Fibroblast of lung (primary cell): ENCODE measurements around the gene PARVG. TPM values are rescaled to one million over a fixed set of nuclear protein-coding genes. Genes with fewer than 3 reads are reported as not detected.

Experiments used
- DNase-seq, 2 donors: peaks; one replicate each; pipeline versions ENCODE4 v3.0.0 to v3.0.0-alpha.2; 2010; ENCODE audit warnings: low read depth in 2 of 2
- H2AFZ ChIP-seq: 2 replicates; pipeline ENCODE4 v1.5.1; 2012; ENCODE audit warnings: low read length, control low read depth, inconsistent platforms
- H3K27ac ChIP-seq: 2 replicates; pipeline ENCODE4 v1.5.1; 2011; ENCODE audit warnings: low read length, control low read depth; ENCODE audit not compliant: insufficient read depth
- H3K27me3 ChIP-seq: 2 replicates; pipeline ENCODE4 v1.5.1; 2011; ENCODE audit warnings: mild to moderate bottlenecking, low read length; ENCODE audit not compliant: control insufficient read depth, insufficient read depth
- H3K36me3 ChIP-seq: 2 replicates; pipeline ENCODE4 v1.5.1; 2011; ENCODE audit warnings: low read length; ENCODE audit not compliant: control insufficient read depth, insufficient read depth
- H3K4me1 ChIP-seq: 2 replicates; pipeline ENCODE4 v1.5.1; 2011; ENCODE audit warnings: low read length; ENCODE audit not compliant: control insufficient read depth, insufficient read depth; ENCODE audit errors: extremely low read depth
- H3K4me2 ChIP-seq: 2 replicates; pipeline ENCODE4 v1.5.1; 2011; ENCODE audit warnings: low read length, control low read depth; ENCODE audit not compliant: insufficient read depth; ENCODE audit errors: extremely low read depth
- H3K4me3 ChIP-seq, 4 experiments: fragments of 200-600 bp in 1 of 4; sonication (generic) in 1 of 4; replicated peaks in 1 of 4; 2 replicates each; pipeline ENCODE4 v1.5.1; 2011 to 2016; ENCODE audit warnings: low read length in 4 of 4, low read depth in 3 of 4, mild to moderate bottlenecking in 3 of 4, control low read depth in 2 of 4, inconsistent platforms in 1 of 4, mixed read lengths in 1 of 4; ENCODE audit not compliant: insufficient read depth in 1 of 4; ENCODE audit errors: control extremely low read depth in 1 of 4
- H3K79me2 ChIP-seq: 2 replicates; pipeline ENCODE4 v1.5.1; 2012; ENCODE audit warnings: mild to moderate bottlenecking, low read length, inconsistent platforms; ENCODE audit not compliant: control insufficient read depth, insufficient read depth
- H3K9ac ChIP-seq: 2 replicates; pipeline ENCODE4 v1.5.1; 2011; ENCODE audit warnings: mild to moderate bottlenecking, low read length, control low read depth; ENCODE audit not compliant: insufficient read depth
- H3K9me3 ChIP-seq: 2 replicates; pipeline ENCODE4 v1.5.1; 2012; ENCODE audit warnings: low read depth, low read length; ENCODE audit not compliant: control insufficient read depth, insufficient read depth
- H4K20me1 ChIP-seq: 2 replicates; pipeline ENCODE4 v1.5.1; 2011; ENCODE audit warnings: low read length; ENCODE audit not compliant: control insufficient read depth, insufficient read depth; ENCODE audit errors: extremely low read depth
- CTCF ChIP-seq, 2 donors: IDR thresholded peaks in 1 of 2; conservative IDR thresholded peaks in 1 of 2; 1 replicate in 1 of 2; 2 replicates in 1 of 2; pipeline ENCODE4 v1.5.1; 2011 to 2012; ENCODE audit warnings: low read length in 2 of 2, control low read depth in 1 of 2, inconsistent platforms in 1 of 2, low read depth in 1 of 2, mild to moderate bottlenecking in 1 of 2
- EZH2 ChIP-seq: IDR thresholded peaks from 2 replicates; pipeline ENCODE4 v1.5.1; 2012; ENCODE audit warnings: low read length, control low read depth, mild to moderate bottlenecking; ENCODE audit errors: missing control alignments
- polyA plus RNA-seq, 2 donors: library from polyadenylated mRNA; depleted of rRNA in 1 of 2; stranded (reverse) in 1 of 2; unstranded in 1 of 2; fragments of >200 nt; gene quantifications; 2 replicates each; pipeline ENCODE4 v1.2.1, GENCODE V29; 2011 to 2012; ENCODE audit warnings: missing spikeins in 1 of 2
- total RNA-seq: library from RNA; depleted of rRNA; stranded (reverse); fragments of >200 nt; gene quantifications from 2 replicates; pipeline ENCODE4 v1.2.1, GENCODE V29; 2014

Gene PARVG
- total and polyA plus RNA-seq, 2 donors (not counting 1 experiment from before 2014, with no cell fraction given) = not detected

GRCh38 chr22:44247923-44248892, 67.5 kb downstream of the PARVG start:
- Histone ChIP-seq H3K27ac (no peak overlapping the region), H3K4me3 (no peak overlapping the region), H3K4me2 (no peak overlapping the region), H3K27me3 (no peaks in the 10 kb centered on the region), H3K4me1 (no peaks in the 10 kb centered on the region), H3K9me3 (no peaks in the 10 kb centered on the region), H3K79me2 (no peaks in the 10 kb centered on the region), H2AFZ (no peak overlapping the region), H3K36me3 (no peaks in the 10 kb centered on the region), H3K9ac (no peak overlapping the region), H4K20me1 (no peaks in the 10 kb centered on the region)
- no peak for DNase-seq
- TF ChIP-seq EZH2 (no peak), CTCF (conservative IDR thresholded peaks at IDR 0.05 in 1 of 2, IDR thresholded peaks at IDR 0.05 in 1 of 2; ENCODE audit: low read depth in 1 of 2, low read length in 2 of 2) (no peak)

- Histone ChIP-seq H3K9ac (no peak overlapping the region), H3K9me3 (no peaks in the 10 kb centered on the region), H4K20me1 (no peaks in the 10 kb centered on the region), H3K4me2 (no peak overlapping the region), H3K36me3 (no peaks in the 10 kb centered on the region), H3K27ac (no peak overlapping the region), H3K79me2 (no peaks in the 10 kb centered on the region), H3K4me1 (no peaks in the 10 kb centered on the region), H3K27me3 (no peaks in the 10 kb centered on the region), H2AFZ (no peak overlapping the region), H3K4me3 (no peak overlapping the region)
- no peak for TF ChIP-seq EZH2
- no peak for TF ChIP-seq CTCF (conservative IDR thresholded peaks at IDR 0.05 in 1 of 2, IDR thresholded peaks at IDR 0.05 in 1 of 2; ENCODE audit: low read depth in 1 of 2, low read length in 2 of 2)
- no peak for DNase-seq
Observed at GRCh38 chr22:44248926-44249325, 68.2 kb downstream of the PARVG start.

- Histone ChIP-seq H3K4me2 (no peak overlapping the region), H2AFZ (no peak overlapping the region), H3K9me3 (no peaks in the 10 kb centered on the region), H3K4me1 (no peaks in the 10 kb centered on the region), H3K27me3 (no peaks in the 10 kb centered on the region), H3K79me2 (no peaks in the 10 kb centered on the region), H3K36me3 (no peaks in the 10 kb centered on the region), H3K27ac (no peak overlapping the region), H3K4me3 (no peak overlapping the region), H3K9ac (no peak overlapping the region), H4K20me1 (no peaks in the 10 kb centered on the region)
- TF ChIP-seq EZH2 = no peak
- no peak for TF ChIP-seq CTCF (conservative IDR thresholded peaks at IDR 0.05 in 1 of 2, IDR thresholded peaks at IDR 0.05 in 1 of 2; ENCODE audit: low read depth in 1 of 2, low read length in 2 of 2)
- no peak for DNase-seq
Observed at GRCh38 chr22:44249376-44250147, 68.8 kb downstream of the PARVG start.
